MM.1S (cell line): ENCODE data around the gene TCERG1L.

ENCODE experiments used
- DNase-seq: peaks from one replicate; pipeline ENCODE4 v3.0.0-alpha.2; 2015
- H2AFZ ChIP-seq: fragments of 300-600 bp; sonication (generic); 2 replicates; pipeline ENCODE4 v1.6.0; 2016; ENCODE audit warnings: antibody characterized with exemption, low read length
- H3F3A ChIP-seq: fragments of 300-600 bp; sonication (generic); 2 replicates; pipeline ENCODE4 v1.6.1; 2016; ENCODE audit warnings: mild to moderate bottlenecking, antibody characterized with exemption, low read length, moderate library complexity, mixed read lengths; ENCODE audit not compliant: insufficient read depth
- H3K27ac ChIP-seq: fragments of 300-600 bp; sonication (generic); 2 replicates; pipeline ENCODE4 v1.5.1; 2016; ENCODE audit warnings: mild to moderate bottlenecking, low read length
- H3K27me3 ChIP-seq: fragments of 300-600 bp; sonication (generic); replicated peaks from 2 replicates; pipeline ENCODE4 v1.6.0; 2016; ENCODE audit warnings: low read length; ENCODE audit not compliant: insufficient read depth
- H3K36me3 ChIP-seq: fragments of 300-600 bp; sonication (generic); replicated peaks from 2 replicates; pipeline ENCODE4 v1.6.1; 2016; ENCODE audit warnings: mild to moderate bottlenecking, low read length, mixed read lengths; ENCODE audit not compliant: insufficient read depth
- H3K4me1 ChIP-seq: fragments of 300-600 bp; sonication (generic); 2 replicates; pipeline ENCODE4 v1.6.1; 2016; ENCODE audit warnings: low read length, mixed read lengths
- H3K4me2 ChIP-seq: fragments of 300-600 bp; sonication (generic); 2 replicates; pipeline ENCODE4 v1.6.0; 2016; ENCODE audit warnings: low read depth, low read length
- H3K4me3 ChIP-seq: fragments of 300-600 bp; sonication (generic); 2 replicates; pipeline ENCODE4 v1.5.1; 2016; ENCODE audit warnings: low read length, mixed read lengths
- H3K79me2 ChIP-seq: fragments of 300-600 bp; sonication (generic); 2 replicates; pipeline ENCODE4 v1.6.1; 2016; ENCODE audit warnings: mixed run types, low read length, mixed read lengths
- H3K9ac ChIP-seq: fragments of 300-600 bp; sonication (generic); 2 replicates; pipeline ENCODE4 v1.6.1; 2016; ENCODE audit warnings: low read length, mixed read lengths
- H3K9me2 ChIP-seq: fragments of 300-600 bp; sonication (generic); replicated peaks from 2 replicates; pipeline ENCODE4 v1.6.1; 2016; ENCODE audit warnings: mild to moderate bottlenecking, low read length, mixed read lengths; ENCODE audit not compliant: insufficient read depth
- H3K9me3 ChIP-seq: fragments of 300-600 bp; sonication (generic); replicated peaks from 2 replicates; pipeline ENCODE4 v1.6.1; 2016; ENCODE audit warnings: mild to moderate bottlenecking, low read length, mixed read lengths; ENCODE audit not compliant: insufficient read depth
- H4K20me1 ChIP-seq: fragments of 300-600 bp; sonication (generic); 2 replicates; pipeline ENCODE4 v1.6.1; 2016; ENCODE audit warnings: mild to moderate bottlenecking, low read length, moderate library complexity, mixed read lengths; ENCODE audit not compliant: insufficient read depth
- EZH2 ChIP-seq: fragments of 300-600 bp; sonication (generic); optimal IDR thresholded peaks from 2 replicates; pipeline ENCODE3; 2017; ENCODE audit warnings: low read depth, mild to moderate bottlenecking, antibody characterized with exemption, low read length, mixed read lengths
- EZH2phosphoT487 ChIP-seq: fragments of 300-600 bp; sonication (generic); IDR thresholded peaks from 2 replicates; pipeline ENCODE4 v1.6.1; 2018; ENCODE audit warnings: antibody characterized with exemption, low read length
- TF ChIP-seq, protein P1 (sequence below): fragments of 300-600 bp; sonication (generic); IDR thresholded peaks from 2 replicates; pipeline ENCODE4 v1.5.1; 2016; ENCODE audit warnings: antibody characterized with exemption, low read length, mixed read lengths

TCERG1L gene

DNA sequence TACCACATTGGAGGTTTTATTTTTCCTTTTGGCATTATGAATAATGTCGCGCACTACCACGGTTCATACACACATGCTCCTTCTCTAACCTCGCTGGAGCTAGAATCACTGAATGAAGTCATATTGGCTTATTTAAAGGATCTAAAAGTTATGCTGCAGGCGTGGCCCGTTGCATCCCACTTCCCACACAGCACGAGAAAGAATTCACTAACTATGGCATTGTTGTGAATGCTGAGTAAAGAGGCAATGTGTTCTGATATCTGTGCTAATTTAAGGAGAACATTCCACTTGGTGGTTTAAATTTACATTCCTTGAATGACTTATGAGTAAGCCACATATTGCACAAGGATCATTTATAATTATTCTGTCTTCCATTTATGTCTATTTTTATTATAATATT lies 20.7 kb downstream of the TCERG1L start:
- H3F3A ChIP-seq, result no peaks in the 10 kb centered on the region
- no peak overlapping the region for H2AFZ ChIP-seq
- no peaks in the 10 kb centered on the region for H3K9me2 ChIP-seq
- no peaks in the 10 kb centered on the region for H3K27me3 ChIP-seq
- DNase-seq, result no peak
- H3K9ac ChIP-seq, result no peak overlapping the region
- H3K4me3 ChIP-seq, result no peak overlapping the region
- H4K20me1 ChIP-seq, result no peaks in the 10 kb centered on the region
- H3K79me2 ChIP-seq, result no peaks in the 10 kb centered on the region
- TF ChIP-seq, protein P1, sequence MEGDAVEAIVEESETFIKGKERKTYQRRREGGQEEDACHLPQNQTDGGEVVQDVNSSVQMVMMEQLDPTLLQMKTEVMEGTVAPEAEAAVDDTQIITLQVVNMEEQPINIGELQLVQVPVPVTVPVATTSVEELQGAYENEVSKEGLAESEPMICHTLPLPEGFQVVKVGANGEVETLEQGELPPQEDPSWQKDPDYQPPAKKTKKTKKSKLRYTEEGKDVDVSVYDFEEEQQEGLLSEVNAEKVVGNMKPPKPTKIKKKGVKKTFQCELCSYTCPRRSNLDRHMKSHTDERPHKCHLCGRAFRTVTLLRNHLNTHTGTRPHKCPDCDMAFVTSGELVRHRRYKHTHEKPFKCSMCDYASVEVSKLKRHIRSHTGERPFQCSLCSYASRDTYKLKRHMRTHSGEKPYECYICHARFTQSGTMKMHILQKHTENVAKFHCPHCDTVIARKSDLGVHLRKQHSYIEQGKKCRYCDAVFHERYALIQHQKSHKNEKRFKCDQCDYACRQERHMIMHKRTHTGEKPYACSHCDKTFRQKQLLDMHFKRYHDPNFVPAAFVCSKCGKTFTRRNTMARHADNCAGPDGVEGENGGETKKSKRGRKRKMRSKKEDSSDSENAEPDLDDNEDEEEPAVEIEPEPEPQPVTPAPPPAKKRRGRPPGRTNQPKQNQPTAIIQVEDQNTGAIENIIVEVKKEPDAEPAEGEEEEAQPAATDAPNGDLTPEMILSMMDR, result no peak
- no peak for TF ChIP-seq EZH2phosphoT487
- no peak for TF ChIP-seq EZH2
- H3K4me1 ChIP-seq, result no peaks in the 10 kb centered on the region
- H3K36me3 ChIP-seq, result no peaks in the 10 kb centered on the region
- no peak overlapping the region for H3K4me2 ChIP-seq
- H3K27ac ChIP-seq, result no peak overlapping the region
- no peaks in the 10 kb centered on the region for H3K9me3 ChIP-seq

DNA sequence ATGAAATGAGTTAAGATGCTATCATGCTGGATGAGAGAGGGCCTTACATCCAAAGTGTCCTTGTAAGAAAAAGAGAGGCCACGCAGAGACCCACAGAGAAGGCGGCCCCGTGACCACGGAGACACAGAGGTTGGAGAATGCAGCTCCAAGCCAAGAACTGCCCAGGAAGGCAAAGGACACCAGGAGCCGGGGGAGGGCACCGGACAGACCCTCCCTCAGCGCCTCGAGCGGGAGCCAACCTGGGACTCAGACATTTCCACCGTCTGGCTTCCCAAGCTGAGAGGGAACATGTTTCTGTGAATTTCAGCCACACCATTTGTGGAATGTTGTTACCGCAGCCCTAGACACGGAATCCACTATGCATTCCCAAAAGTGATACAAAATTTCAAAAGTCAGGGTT lies 22.9 kb downstream of the TCERG1L start:
- no peak for DNase-seq
- Histone ChIP-seq H3K9me3 (no peaks in the 10 kb centered on the region), H4K20me1 (no peaks in the 10 kb centered on the region), H3K36me3 (no peaks in the 10 kb centered on the region), H3K4me3 (no peak overlapping the region), H2AFZ (no peak overlapping the region), H3K4me1 (no peaks in the 10 kb centered on the region), H3K27me3 (no peaks in the 10 kb centered on the region), H3K79me2 (no peaks in the 10 kb centered on the region), H3K9ac (no peak overlapping the region), H3K27ac (no peak overlapping the region), H3K4me2 (no peak overlapping the region), H3F3A (no peaks in the 10 kb centered on the region), H3K9me2 (no peaks in the 10 kb centered on the region)
- TF ChIP-seq EZH2 (no peak), EZH2phosphoT487 (no peak)
- TF ChIP-seq, protein P1, result no peak

DNA sequence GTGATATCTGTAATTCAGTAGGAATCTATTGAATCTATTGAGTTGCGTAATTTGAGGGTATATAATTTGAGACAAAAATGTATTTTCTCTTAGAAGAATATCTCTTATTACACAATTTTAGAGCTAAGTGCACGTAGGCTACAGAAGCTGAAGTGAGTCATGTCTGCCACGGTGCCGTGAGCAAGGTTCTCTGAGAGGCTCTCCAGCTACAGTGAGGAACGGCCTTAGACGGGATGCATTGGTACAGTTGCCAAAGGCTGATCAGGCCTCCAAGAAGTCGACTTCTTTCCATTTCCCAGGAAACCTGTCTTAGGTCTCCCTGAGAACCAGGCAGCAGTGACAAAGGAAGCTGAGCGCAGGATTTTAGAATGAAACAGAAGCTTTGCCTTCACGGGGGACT lies 28.6 kb downstream of the TCERG1L start:
- no peak overlapping the region for H2AFZ ChIP-seq
- no peaks in the 10 kb centered on the region for H3F3A ChIP-seq
- H3K36me3 ChIP-seq, result no peaks in the 10 kb centered on the region
- H3K9me3 ChIP-seq, result no peaks in the 10 kb centered on the region
- H4K20me1 ChIP-seq, result no peaks in the 10 kb centered on the region
- no peak overlapping the region for H3K4me2 ChIP-seq
- TF ChIP-seq EZH2 (no peak), EZH2phosphoT487 (no peak)
- TF ChIP-seq, protein P1, result no peak
- no peak overlapping the region for H3K27ac ChIP-seq
- no peaks in the 10 kb centered on the region for H3K9me2 ChIP-seq
- H3K4me1 ChIP-seq, result no peaks in the 10 kb centered on the region
- no peak for DNase-seq
- H3K9ac ChIP-seq, result no peak overlapping the region
- no peaks in the 10 kb centered on the region for H3K27me3 ChIP-seq
- H3K4me3 ChIP-seq, result no peak overlapping the region
- no peaks in the 10 kb centered on the region for H3K79me2 ChIP-seq

DNA sequence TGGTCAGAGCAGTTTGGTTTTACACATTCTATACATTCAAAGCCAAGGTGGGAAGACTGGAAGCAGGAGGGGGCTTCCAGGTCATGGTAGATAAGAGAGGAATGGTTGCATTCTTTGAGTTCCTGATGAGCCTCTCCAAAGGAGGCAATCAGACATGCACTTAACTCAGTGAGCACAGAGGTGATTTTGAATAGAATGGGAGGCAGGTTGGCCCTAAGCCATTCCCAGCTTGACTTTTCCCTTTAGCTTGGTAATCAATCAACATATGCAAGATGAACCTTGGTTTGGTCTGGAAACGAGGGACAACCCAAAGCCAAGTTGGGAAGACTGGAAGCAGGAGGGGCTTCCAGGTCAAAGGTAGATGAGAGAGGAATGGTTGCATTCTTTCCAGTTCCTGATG lies 31.4 kb downstream of the TCERG1L start:
- TF ChIP-seq, protein P1, result no peak
- TF ChIP-seq EZH2, result no peak
- Histone ChIP-seq H3K4me3 (no peak overlapping the region), H2AFZ (no peak overlapping the region), H3K9me3 (no peaks in the 10 kb centered on the region), H3K9ac (no peak overlapping the region), H3K4me1 (no peaks in the 10 kb centered on the region), H4K20me1 (no peaks in the 10 kb centered on the region), H3K27ac (no peak overlapping the region), H3K4me2 (no peak overlapping the region), H3K27me3 (no peaks in the 10 kb centered on the region), H3K36me3 (no peaks in the 10 kb centered on the region), H3K9me2 (no peaks in the 10 kb centered on the region), H3K79me2 (no peaks in the 10 kb centered on the region), H3F3A (no peaks in the 10 kb centered on the region)
- DNase-seq, result no peak
